Measurements from ENCODE around the gene PDE4A.
"Not testable (repeated sequence)": the region's sequence is repeated elsewhere in the genome, so short reads cannot be mapped to it uniquely, and the experiment has no call there.

PDE4A gene

GRCh38 chr19:10403137-10404021 is 17.0 kb upstream of the PDE4A start, which contains the start of gene CDC37:
Gene CDC37 (minus strand): TSS chr19:10403542. CDS start chr19:10403479, 63 bp downstream.
- DNase-seq (ENCODE audit: low read depth in 2 of 2): peak; percentile 95 to 98

GRCh38 chr19:10404888-10405820 is 15.2 kb upstream of the PDE4A start:
- DNase-seq (ENCODE audit: low read depth in 2 of 2): no peak

DNA sequence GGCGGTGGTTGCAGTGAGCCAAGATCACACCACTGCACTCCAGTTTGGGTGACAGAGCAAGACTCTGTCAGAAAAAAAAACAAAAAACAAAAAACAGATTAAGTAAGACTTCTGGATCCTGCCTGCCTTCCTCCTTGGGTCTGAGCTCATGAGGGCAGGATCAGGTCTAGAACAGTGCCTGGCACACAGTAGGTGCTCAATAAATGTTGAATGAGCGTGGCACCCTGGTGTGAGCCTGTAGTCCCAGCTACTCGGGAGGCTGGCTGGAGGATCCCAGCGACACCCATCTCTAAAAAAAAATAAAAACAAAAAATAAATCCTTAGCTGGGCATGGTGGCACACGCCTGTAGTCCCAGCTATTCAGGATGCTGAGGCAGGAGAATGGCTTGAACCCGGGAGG is 14.1 kb upstream of the PDE4A start:
- no peak for DNase-seq (ENCODE audit: low read depth in 2 of 2)

DNA sequence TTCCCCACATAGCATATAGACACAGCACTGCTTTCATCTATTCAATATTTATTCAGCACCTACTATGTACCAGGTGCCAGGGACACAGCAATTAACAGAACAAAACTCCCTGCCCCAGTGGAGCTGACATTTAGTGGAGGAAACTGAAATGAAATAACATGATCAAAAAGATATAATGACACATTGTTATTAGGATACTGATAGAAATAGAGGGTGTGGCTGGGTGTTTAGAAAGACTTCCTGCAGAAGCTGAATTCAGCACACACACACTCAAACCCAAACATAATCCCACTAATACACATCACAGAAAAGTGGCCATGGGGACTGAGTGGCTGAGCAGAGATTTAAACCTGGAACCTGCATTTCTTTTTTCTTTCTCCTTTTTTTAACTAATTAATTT is 13.2 kb upstream of the PDE4A start:
- no peak for DNase-seq (ENCODE audit: low read depth in 2 of 2)

- no peak for DNase-seq (ENCODE audit: low read depth in 2 of 2)
Measured at GRCh38 chr19:10408511-10409283, 11.6 kb upstream of the PDE4A start.

GRCh38 chr19:10411224-10411623 is 9.1 kb upstream of the PDE4A start:
- not testable (repeated sequence) for DNase-seq (ENCODE audit: low read depth in 2 of 2)

- DNase-seq (ENCODE audit: low read depth in 2 of 2): no peak
Measured at GRCh38 chr19:10412257-10412977, 7.9 kb upstream of the PDE4A start.

DNA sequence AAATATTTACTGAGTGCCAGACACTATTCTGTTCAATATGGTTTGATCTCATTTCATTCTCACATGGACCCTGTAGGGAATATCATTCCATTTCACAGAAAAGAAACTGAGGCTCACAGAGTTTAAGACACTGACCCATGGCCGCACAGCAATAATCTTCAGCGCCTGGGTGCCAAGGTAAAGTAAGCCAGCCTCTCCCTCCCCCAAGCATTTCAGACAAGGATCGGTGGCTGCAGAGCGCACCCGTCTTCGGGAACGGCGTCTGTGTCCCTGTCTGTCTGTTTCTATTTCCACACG is 4.3 kb upstream of the PDE4A start:
- no peak for DNase-seq (ENCODE audit: low read depth in 2 of 2)

DNA sequence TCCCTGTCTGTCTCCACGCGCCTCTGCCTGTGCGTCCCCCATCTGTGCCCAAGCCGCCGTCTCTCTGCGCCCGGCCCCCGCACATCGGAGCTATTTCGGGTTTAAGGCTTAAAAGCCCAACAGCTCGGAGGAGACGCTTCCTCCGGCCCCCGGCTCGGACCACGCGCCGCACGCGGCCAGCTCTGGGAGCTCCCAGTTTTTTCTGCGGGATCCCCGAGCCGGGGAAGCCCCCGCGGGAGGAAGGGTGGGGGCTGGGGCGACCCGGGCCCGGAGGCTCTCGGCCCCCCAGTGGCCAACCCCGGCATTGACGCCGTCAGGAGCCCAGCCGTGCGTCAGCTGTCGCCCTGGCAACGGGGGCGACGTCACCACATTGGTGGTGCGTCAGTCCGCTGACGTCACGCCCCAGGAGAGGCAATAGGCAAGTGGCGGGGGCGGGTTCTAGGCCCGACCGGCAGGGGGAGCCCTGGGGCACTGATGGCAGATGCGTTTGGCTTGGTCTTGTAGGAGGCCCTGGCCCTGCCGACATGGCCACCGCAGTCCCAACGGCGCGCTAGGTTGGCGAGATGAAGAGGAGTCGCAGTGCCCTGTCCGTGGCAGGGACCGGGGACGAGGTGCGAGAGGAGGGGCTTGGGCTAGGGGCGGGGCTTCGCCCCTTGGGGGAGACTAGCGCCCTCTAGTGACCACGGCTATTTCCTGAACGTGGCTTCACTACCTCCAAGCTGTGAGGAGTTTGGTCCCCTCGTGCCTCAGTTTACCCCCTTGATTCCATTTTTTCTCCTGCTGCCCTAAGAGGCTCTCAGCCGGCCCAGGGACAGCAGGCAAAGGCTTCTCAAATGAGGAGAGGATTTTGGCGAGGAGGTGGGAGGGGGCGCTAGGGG is 3.7 kb upstream of the PDE4A start:
- peak; percentile 87 for DNase-seq (ENCODE audit: low read depth in 2 of 2)

- no peak for DNase-seq (ENCODE audit: low read depth in 2 of 2)
Measured at GRCh38 chr19:10417541-10418234, 2.6 kb upstream of the PDE4A start.

DNA sequence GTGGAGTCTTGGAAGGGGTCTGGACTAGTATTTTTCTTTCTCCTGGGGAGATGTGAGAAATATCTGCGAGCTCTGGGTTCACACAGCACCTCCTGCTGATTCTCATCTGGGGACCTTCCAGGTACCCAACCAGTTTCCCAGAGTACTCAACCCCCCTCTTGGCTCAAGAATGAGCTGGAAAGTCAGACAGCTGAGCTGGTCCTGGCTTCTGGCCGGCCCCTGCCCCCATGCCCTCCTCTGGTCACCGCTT is 2.2 kb upstream of the PDE4A start:
- no peak for DNase-seq (ENCODE audit: low read depth in 2 of 2)

DNA sequence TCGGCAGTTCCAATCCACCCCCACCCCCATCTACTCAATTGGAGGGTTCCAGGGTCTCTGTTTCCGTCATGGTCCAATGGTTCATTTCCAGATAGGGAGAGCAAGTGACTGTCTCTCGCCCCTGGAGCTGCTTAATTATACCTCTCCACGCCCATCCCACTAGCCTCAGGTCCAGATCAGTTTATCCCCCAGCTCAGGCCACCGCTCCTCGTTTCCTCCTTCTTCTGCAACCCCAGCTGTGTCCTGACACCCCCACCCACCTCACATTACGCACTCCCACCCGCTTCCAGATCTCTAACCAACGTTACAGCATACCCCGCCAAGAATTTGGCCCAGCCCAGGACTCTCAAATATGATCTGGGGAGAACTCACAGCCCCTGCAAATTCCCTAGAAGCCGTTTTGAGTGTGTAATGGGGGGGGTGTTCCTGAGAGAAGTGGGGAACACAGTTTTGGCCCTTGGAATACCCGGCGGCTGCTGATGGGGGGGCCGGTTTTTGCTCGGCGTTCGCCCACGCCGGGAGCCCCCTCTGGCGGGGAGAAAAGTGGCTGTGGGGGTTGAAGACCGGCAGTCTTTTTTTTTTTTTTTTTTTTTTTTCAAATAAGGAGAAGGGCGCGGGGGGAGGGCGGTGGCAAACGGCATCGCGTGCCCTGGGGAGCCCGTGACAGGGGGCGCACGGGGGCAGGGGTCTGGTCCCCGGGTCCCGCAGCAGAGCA is 1.7 kb upstream of the PDE4A start:
- no peak for DNase-seq (ENCODE audit: low read depth in 2 of 2)

GRCh38 chr19:10419200-10419645 is 1.1 kb upstream of the PDE4A start:
- no peak for DNase-seq (ENCODE audit: low read depth in 2 of 2)

DNA sequence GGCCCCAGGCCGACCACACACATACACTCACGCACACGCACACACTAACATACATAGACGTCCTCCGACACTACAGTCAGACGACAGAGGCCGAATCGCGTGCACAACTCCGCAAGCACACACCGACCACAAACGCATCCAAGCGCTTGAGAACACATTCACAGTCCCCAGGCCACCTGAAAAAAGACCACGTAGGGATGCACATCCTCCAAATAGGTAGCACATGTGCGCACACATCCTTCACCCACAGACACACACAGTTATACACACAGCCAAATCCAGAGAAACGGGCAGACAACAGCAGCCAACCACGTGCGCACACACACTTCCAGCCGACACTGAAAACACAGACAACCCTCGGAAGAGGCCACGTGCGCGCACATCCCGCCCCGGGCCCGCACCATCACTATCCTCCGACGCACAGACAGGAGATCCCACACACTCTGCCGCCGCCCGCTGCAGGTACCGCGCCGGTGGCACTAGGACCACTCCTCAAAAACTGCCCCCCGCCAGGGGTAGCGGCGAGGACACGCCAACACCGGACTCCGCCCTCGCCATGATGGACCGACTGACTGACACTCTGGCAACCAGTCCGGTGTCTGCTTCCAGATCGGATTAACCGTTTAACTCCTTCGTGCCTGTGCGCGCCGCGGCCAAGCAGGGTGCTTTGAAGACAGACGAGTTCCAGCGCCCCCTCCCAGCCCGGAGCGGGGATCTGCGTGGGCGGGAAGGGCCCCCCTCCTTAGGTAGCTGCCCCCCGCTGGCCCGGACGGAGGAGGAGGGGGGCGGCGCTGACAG is 493 bp upstream of the PDE4A start:
- DNase-seq (ENCODE audit: low read depth in 2 of 2): no peak

DNA sequence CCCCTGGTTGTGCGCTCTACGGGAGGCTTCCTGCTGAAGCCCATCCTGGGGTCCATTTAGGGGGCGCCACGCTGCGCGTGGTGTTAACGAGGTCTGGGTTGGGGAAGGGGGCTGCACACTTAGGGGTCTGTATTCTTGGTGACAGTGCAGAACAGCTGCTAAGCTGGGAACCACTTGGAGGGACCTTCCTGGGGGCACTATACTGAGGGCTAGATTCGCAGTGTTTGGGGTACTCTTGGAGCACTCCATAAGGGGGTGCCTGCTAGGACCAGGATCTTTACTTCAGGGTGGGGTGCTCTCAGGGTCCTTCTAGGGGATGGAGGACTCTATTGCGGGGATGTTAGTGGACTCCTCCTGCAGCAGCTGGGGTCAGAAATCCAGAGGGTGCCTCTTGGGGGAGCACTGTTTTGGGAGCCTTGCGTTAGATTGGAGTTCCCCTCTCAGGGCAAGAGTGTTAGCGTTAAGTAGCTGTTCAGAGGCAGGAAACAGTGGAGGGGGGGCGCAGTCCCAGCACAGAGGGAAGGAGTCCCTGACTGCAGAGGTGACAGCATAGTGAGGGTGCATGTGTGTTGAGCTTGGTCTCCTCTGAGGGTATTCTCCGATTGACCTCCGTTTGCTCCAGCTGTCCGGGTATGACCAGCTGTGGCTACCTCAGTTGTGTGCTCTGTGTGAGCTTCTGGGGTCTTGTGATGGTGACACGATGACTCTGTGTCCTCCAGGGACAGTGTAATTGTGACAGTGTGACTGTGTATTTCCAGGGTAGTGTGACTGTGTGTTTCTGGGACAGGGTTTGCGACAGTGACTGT is 1.1 kb downstream of the PDE4A start:
- no peak for DNase-seq (ENCODE audit: low read depth in 2 of 2)

DNA sequence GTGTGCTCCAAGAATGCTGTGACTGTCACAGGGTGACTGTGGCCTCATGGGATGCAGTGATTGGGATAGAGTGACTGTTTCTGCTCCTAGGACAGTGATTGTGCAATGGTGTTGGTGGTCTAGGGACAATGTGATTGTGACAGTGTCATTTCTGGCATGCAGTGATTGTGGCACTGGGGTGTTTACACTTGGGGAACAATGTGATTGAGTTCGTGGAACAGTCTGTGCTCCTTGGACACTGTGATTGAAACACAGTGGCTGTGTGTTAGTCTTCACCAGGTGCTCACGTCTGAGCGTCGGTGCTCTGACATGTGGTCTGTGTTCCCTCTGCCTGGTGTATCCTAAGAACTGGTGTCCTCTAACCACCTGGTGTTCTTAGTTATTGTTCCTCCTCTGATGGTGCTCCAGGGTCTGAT is 1.7 kb downstream of the PDE4A start:
- no peak for DNase-seq (ENCODE audit: low read depth in 2 of 2)

DNA sequence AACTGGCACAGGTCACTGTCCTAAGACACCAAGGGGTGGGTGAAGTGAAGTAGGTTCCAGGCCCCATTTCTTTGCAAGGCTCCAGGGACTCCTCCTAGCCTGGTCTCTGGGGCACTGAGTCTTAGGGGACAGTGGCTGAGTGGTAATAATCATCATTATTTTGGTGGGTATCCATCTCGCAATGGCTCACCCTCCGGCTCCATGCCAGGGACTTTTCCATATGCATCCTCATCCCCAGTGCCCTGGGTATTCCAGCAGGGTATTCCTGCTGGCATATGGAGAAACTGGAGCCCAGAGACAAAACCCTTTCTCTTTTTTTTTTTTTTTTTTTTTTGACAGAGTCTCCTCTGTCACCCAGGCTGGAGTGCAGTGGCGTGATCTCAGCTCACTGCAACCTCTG is 2.5 kb downstream of the PDE4A start:
- no peak for DNase-seq (ENCODE audit: low read depth in 2 of 2)

All from stimulated activated CD4-positive, alpha-beta T cell treated with anti-CD3 and anti-CD28 coated beads, Interleukin-12 subunit alpha, Interleukin-12 subunit beta, amount 100 ng/mL, for 24 hours (primary cell).